Measurements from ENCODE around the gene C16orf54.
"Not testable (repeated sequence)": the region's sequence is repeated elsewhere in the genome, so short reads cannot be mapped to it uniquely, and the experiment has no call there.

The C16orf54 gene

GRCh38 chr16:29789775-29790182 lies 44.0 kb upstream of the C16orf54 start:
- no peak for DNase-seq (ENCODE audit: low read depth)
- TF ChIP-seq CTCF (conservative IDR thresholded peaks at IDR 0.05; ENCODE audit: low read length): no peak

GRCh38 chr16:29787155-29787554 lies 41.4 kb upstream of the C16orf54 start:
- DNase-seq (ENCODE audit: low read depth); H3K4me3 ChIP-seq (ENCODE audit: low read length): not testable (repeated sequence)

More at GRCh38 chr16:29789775-29790182, 44.0 kb upstream of the C16orf54 start:
- H3K4me3 ChIP-seq (ENCODE audit: low read length): peak overlapping the region; percentile 72

GRCh38 chr16:29784901-29785500 lies 39.2 kb upstream of the C16orf54 start:
- peak; percentile 50 for DNase-seq (ENCODE audit: low read depth)
- peak overlapping the region; percentile 44 for H3K4me3 ChIP-seq (ENCODE audit: low read length)
- TF ChIP-seq CTCF (conservative IDR thresholded peaks at IDR 0.05; ENCODE audit: low read length): peak; percentile 78

GRCh38 chr16:29784157-29784556 lies 38.4 kb upstream of the C16orf54 start:
- no peak for DNase-seq (ENCODE audit: low read depth)
- H3K4me3 ChIP-seq (ENCODE audit: low read length): no peak overlapping the region
- TF ChIP-seq CTCF (conservative IDR thresholded peaks at IDR 0.05; ENCODE audit: low read length): no peak

- not testable (repeated sequence) for DNase-seq (ENCODE audit: low read depth); H3K4me3 ChIP-seq (ENCODE audit: low read length)
These were observed 37.5 kb upstream of the C16orf54 start for GRCh38 chr16:29783094-29783953.

GRCh38 chr16:29779474-29779873 lies 33.7 kb upstream of the C16orf54 start:
- DNase-seq (ENCODE audit: low read depth): no peak
- TF ChIP-seq CTCF (conservative IDR thresholded peaks at IDR 0.05; ENCODE audit: low read length): no peak
- no peak overlapping the region for H3K4me3 ChIP-seq (ENCODE audit: low read length)

- no peak within 1 kb of the TSS for H3K4me3 ChIP-seq (ENCODE audit: low read length)
- no peak for DNase-seq (ENCODE audit: low read depth)
- no peak for TF ChIP-seq CTCF (conservative IDR thresholded peaks at IDR 0.05; ENCODE audit: low read length)
These were observed 32.0 kb upstream of the C16orf54 start, which contains the start of gene ZG16 for GRCh38 chr16:29777576-29778350. ZG16 (plus strand) TSS chr16:29778256; CDS start chr16:29779267, 1,011 bp downstream.
